ENCODE measurements around the gene GLRX2.
"Not testable (repeated sequence)": the region's sequence is repeated elsewhere in the genome, so short reads cannot be mapped to it uniquely, and the experiment has no call there.

GLRX2 gene, protein sequence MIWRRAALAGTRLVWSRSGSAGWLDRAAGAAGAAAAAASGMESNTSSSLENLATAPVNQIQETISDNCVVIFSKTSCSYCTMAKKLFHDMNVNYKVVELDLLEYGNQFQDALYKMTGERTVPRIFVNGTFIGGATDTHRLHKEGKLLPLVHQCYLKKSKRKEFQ

GRCh38 chr1:193104907-193105820 is at the start of gene GLRX2:
GLRX2 (minus strand) TSS chr1:193105414; CDS start chr1:193105382, 32 bp downstream.
- peak; percentile 77 for DNase-seq

DNA sequence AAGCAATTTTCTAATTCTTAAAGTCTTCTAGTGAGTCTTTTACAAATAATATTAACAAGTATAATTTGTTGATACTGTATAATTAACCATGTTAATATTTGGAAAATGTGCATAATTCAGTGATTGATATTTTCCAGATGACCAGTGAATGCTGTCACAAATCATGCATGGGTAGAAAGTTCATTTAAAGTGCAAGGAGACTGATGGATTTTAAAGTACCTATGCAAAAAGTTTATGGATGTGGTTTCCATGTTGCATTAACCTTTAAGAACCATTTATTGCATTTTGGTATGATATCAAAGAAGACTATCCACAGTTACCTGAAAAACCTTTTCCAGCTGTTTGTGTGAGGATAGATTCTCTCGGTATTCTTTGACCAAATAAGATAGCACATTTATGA is 39.8 kb upstream of the GLRX2 start:
- no peak for DNase-seq

- no peak for DNase-seq
Observed at GRCh38 chr1:193144361-193144938, 39.2 kb upstream of the GLRX2 start.

GRCh38 chr1:193143285-193143684 is 38.1 kb upstream of the GLRX2 start:
- no peak for DNase-seq

DNA sequence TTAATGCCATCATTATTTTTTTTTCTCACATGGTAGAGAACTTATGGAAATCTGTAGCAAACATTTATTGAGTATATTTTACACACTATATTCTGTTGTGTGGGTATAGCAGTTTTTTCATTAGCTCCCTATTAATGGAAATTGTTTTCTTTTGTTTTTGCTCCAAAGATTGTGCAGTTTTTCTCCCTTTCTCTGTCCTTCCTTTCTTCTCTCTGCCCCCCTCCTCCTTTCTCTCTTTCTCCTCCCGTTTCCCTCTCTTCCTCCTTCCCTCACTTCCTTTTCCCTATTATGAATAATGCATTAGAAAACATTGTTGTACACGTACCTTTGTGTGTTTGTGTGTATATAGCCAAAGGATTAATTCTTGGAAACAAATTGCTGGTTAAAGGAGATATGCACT is 37.2 kb upstream of the GLRX2 start:
- no peak for DNase-seq

DNA sequence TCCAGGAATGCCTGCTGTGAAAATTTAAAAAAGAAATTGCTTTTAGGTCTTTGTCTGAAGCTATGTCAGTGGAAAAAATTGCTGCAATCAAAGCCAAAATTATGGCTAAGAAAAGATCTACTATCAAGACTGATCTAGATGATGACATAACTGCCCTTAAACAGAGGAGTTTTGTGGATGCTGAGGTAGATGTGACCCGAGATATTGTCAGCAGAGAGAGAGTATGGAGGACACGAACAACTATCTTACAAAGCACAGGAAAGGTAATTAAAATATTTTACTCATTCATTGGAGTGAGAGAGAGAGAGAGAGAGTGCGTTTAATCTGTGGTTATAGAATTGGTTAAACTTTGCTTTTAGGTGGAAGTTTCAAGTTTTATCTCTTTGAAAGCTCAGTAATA is 36.6 kb upstream of the GLRX2 start:
- no peak for DNase-seq

DNA sequence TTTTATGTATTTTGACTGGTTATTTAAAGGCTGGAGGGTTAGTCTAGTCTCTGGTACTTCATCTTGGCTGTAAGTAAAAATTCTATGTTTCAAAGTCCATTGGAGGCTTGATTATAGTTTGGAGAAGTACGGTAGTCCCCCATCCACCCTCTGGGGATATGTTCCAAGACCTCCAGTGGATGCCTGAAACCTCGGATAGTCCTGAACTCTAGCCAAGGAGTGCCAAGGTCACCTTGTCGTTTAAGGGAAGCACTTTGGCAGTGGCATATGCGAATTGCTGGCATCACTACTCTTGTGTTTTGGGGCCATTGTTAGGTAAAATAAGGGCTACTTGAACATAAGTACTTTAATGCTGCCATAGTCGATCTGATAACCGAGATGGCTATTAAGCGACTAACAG is 35.0 kb upstream of the GLRX2 start:
- no peak for DNase-seq

DNA sequence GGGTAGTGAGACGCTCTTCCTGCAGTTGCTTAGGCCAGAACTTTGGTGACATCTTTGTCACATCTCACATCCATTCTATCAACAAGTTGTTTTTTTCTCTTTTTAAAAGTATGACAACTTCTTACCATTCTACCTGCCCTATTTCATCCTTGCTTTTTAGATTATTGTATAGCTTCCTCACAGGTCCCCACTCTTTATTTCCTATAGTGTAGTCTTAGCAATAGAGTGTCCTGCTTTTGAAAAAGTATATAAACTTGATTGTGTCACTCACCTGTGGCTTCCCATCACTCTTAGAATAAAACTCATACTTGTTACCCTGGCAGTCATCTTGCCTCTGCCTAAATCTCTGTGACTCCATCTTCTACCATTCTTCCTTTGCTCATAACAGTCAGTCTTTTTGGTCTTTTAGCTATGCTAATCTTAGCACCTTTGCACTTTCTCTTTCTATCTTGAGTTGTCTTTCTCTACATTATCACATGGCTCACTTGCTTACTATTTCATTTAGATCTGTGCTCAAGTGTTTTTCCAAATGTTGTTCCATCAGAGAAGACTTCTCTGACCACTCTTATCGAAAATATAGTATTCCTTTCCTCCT is 26.1 kb upstream of the GLRX2 start:
- no peak for DNase-seq

DNA sequence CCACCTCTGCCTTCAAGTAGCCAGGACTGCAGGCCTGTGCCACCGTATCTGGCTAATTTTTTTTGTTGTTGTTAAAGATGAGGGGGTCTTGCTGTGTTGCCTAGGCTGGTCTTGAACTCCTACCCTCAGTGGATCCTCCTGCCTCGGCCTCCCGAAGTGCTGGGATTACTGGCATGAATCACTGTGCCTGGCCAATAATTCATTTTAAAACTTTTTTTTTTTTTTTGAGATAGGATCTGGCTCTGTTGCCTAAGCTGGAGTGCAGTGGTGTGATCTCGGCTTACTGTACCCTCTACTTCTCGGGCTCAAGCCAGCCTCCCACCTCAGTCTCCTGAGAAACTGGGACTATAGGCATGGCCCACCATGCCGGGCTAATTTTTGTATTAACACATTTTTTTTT is 20.2 kb upstream of the GLRX2 start:
- no peak for DNase-seq

GRCh38 chr1:193123751-193124150 is 18.5 kb upstream of the GLRX2 start:
- DNase-seq: no peak

GRCh38 chr1:193121616-193122593 is 16.7 kb upstream of the GLRX2 start, which contains the start of gene CDC73:
CDC73 (plus strand) TSS chr1:193122031; CDS start chr1:193122201, 170 bp downstream.
- DNase-seq: peak; percentile 100

GRCh38 chr1:193120604-193121166 is 15.5 kb upstream of the GLRX2 start:
- no peak for DNase-seq

GRCh38 chr1:193118803-193119730 is 13.9 kb upstream of the GLRX2 start:
- no peak for DNase-seq

GRCh38 chr1:193118194-193118593 is 13.0 kb upstream of the GLRX2 start:
- DNase-seq: no peak

- not testable (repeated sequence) for DNase-seq
Observed at GRCh38 chr1:193117167-193117566, 12.0 kb upstream of the GLRX2 start.

DNA sequence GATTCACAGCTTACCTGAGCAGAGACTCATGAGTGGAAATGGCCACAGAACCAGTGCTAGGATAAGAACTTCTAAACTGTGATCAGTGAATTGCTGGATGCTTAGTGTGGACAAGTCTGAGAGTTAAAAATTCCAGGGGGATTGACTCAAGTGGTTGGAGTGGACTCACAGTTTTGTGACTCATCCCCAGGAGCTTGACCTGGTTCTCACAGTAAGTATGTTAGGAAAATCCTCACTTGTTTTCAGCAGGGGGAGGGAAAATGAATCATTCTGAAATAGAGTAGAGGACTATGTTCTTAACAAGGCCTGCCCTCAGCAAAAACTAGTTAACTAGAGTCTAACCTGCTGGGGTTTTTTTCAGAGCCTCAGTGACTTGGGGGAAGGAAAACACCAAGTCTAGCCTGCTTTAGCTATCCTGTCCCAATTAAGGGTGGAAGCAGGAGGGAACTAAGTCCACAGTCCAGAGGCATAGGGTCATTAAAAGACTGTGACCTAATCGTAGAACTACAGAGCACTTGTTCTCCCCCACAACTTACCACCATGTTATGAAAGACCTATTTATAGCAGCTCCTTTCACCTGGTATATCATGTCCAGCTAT is 10.5 kb upstream of the GLRX2 start:
- DNase-seq: no peak

DNA sequence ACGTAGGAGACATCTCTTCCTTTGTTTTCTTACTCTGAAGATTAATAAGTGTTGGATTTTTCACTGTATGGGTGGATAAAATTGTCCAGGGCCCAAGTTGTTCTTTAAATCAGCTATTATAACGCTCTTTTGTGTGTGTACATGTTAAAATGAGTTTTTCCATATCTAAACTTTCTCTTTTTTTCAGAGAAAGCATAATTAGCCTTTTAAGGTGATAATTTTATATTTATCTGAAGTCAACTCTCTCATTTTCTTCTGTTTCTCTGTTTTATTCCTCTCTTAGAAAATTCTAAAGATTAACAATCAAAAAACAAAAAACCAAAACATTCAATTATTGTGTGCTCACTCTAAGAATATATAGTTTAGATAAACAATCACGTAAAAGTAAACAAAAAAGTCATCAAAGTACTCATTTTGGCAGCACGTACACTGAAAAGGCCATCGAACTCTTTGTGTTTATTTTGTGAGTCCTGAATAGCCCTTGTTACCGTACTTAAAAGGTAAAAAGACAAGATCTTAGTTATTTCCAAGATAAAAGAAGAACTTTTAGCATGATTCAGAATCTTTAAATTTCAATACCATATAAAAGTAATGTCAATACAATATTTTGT is 9.4 kb upstream of the GLRX2 start:
- no peak for DNase-seq

GRCh38 chr1:193113992-193114332 is 8.7 kb upstream of the GLRX2 start:
- no peak for DNase-seq

DNA sequence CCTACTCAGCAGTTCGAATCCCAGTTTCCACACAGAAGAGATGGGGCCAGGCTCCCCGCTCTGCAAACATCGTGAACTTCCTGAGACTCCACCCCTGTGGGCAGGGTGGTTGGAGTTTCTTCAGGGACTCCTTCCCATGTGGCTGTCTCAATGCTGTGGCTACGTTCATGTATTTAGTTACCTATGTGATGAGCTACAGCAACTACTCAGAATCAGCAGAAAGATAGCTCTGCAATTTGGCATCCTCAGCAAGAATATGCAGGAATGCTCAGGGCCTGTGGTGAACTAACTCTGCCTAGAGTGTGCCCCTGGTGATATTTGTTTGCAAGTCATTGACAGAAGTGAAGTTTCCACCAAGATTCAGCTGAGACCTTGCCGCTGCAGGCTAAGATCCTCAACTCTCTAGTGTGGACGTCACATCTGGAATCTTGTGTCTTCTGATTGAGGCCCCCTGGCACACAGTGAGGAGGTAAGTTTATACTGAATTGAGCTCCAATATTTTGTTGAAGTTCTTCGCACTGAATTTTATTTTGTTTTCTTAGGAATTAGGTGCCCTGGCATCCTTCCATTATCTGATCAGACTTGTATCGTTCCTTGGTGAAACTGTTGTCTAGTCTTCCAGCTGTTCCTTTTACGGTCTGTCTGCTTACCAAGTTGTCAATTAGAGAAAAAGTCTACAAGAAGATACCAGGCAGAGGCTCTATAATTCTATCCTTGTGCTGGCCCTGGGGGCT is 8.2 kb upstream of the GLRX2 start:
- DNase-seq: no peak
